ENCODE measurements around the gene TRAPPC14.

GRCh38 chr7:100132697-100133151 lies 25.8 kb downstream of the TRAPPC14 start:
- TF ChIP-seq CTCF (IDR thresholded peaks at IDR 0.05): peak; percentile 85 to 89 (median 86)
- TF ChIP-seq POLR2A (IDR thresholded peaks at IDR 0.05): no peak

All from sigmoid colon (tissue), 3 donors.